Measurements from ENCODE around the gene STAB2.

- TF ChIP-seq CTCF (IDR thresholded peaks at IDR 0.05): peak in 1 of 12 donors; percentile 5
- no peak for TF ChIP-seq POLR2A (IDR thresholded peaks at IDR 0.05)
Observed at GRCh38 chr12:103751171-103751570, 164.1 kb downstream of the STAB2 start.

Measured in heart left ventricle (tissue), 13 donors.